Endothelial cell (in vitro differentiated cells): ENCODE results near the gene GSG1L. TPM values are rescaled to one million over a fixed set of nuclear protein-coding genes. Genes with fewer than 3 reads are reported as not detected.
"Not testable (repeated sequence)": the region's sequence is repeated elsewhere in the genome, so short reads cannot be mapped to it uniquely, and the experiment has no call there.

Source experiments
- DNase-seq: peaks from one replicate; pipeline ENCODE4 v3.0.0; 2021; ENCODE audit warnings: low spot score
- H3K27ac Mint-ChIP-seq: one replicate; pipeline ENCODE4 v1.8.0; 2021; ENCODE audit warnings: mixed read lengths, inconsistent platforms; ENCODE audit not compliant: unreplicated experiment
- H3K27me3 Mint-ChIP-seq: one replicate; pipeline ENCODE4 v1.8.0; 2021; ENCODE audit warnings: mild to moderate bottlenecking, moderate library complexity, mixed read lengths, inconsistent platforms; ENCODE audit not compliant: unreplicated experiment
- H3K36me3 Mint-ChIP-seq: one replicate; pipeline ENCODE4 v1.8.0; 2021; ENCODE audit warnings: mild to moderate bottlenecking, low read depth, mixed read lengths, inconsistent platforms; ENCODE audit not compliant: unreplicated experiment
- H3K4me1 Mint-ChIP-seq: one replicate; pipeline ENCODE4 v1.8.0; 2021; ENCODE audit warnings: mild to moderate bottlenecking, mixed read lengths, inconsistent platforms; ENCODE audit not compliant: unreplicated experiment
- H3K4me3 Mint-ChIP-seq: one replicate; pipeline ENCODE4 v1.8.0; 2021; ENCODE audit warnings: mild to moderate bottlenecking, mixed read lengths, inconsistent platforms; ENCODE audit not compliant: unreplicated experiment
- H3K9me3 Mint-ChIP-seq: one replicate; pipeline ENCODE4 v1.8.0; 2021; ENCODE audit warnings: mixed read lengths, inconsistent platforms; ENCODE audit not compliant: unreplicated experiment
- total RNA-seq: library from RNA; stranded (reverse); fragmentation: NEBNext Ultra II Directional; extraction: Animal tissue kit (Norgen Biotek cat#: 25700); gene quantifications from one replicate; pipeline ENCODE4 v1.2.1, GENCODE V29; 2021; ENCODE audit not compliant: unreplicated experiment
- TF ChIP-seq, protein P1 (sequence below): fragments of 200-600 bp; sonication (generic); IDR thresholded peaks from one replicate; pipeline ENCODE4 v1.5.0; 2021; ENCODE audit warnings: antibody characterized with exemption; ENCODE audit not compliant: unreplicated experiment

GSG1L gene
- total RNA-seq, 1 donor from 2014 or later = 0.38 TPM

DNA sequence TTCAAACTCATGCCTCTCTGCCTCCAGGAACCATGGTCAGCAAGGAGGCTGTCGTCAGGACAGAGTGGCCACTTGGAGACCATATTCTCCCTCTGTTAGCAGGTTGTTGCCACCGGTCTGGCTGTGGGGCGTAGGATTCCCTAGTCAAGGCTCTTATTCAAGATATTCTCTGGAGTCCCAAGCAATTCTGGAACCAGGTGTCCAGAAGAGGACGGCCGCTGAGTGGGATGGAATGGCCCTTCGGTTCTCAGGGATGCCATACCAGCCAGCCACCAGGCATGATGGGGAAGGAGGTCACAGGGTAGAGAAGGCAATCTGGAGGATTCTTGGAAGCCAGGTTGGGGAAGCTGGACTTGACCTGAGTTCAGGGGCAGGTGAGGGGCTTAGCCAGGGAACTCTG, 173.5 kb downstream of the GSG1L start:
- no peak for DNase-seq
- Mint-ChIP-seq H3K36me3 (no peaks in the 10 kb centered on the region), H3K4me1 (no peaks in the 10 kb centered on the region), H3K27me3 (peaks cover 2% of the 10 kb centered on the region), H3K4me3 (no peak overlapping the region), H3K27ac (no peak overlapping the region), H3K9me3 (no peaks in the 10 kb centered on the region)
- TF ChIP-seq, protein P1, sequence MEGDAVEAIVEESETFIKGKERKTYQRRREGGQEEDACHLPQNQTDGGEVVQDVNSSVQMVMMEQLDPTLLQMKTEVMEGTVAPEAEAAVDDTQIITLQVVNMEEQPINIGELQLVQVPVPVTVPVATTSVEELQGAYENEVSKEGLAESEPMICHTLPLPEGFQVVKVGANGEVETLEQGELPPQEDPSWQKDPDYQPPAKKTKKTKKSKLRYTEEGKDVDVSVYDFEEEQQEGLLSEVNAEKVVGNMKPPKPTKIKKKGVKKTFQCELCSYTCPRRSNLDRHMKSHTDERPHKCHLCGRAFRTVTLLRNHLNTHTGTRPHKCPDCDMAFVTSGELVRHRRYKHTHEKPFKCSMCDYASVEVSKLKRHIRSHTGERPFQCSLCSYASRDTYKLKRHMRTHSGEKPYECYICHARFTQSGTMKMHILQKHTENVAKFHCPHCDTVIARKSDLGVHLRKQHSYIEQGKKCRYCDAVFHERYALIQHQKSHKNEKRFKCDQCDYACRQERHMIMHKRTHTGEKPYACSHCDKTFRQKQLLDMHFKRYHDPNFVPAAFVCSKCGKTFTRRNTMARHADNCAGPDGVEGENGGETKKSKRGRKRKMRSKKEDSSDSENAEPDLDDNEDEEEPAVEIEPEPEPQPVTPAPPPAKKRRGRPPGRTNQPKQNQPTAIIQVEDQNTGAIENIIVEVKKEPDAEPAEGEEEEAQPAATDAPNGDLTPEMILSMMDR = no peak

DNA sequence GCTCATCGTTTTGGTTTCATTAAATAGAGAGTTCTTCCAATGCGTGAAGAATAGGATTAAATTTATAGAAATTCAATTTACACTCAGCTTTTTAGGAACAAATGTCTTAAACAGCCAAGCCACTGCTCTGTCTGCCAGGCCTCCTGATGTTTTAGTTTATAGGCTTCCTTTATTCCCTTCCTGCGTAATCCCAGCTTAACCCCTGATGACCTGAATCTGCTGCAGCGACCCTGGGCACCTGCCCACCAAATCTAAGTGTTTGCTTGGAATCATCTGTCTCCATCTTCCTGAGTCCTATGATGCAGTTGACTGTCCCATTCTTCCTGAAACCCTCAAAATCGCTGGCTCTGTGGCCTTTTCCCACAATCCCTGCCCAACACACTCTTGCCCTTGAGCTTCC, 179.9 kb downstream of the GSG1L start:
- H3K4me1 Mint-ChIP-seq = no peaks in the 10 kb centered on the region
- no peaks in the 10 kb centered on the region for H3K9me3 Mint-ChIP-seq
- TF ChIP-seq, protein P1 = no peak
- H3K36me3 Mint-ChIP-seq = no peaks in the 10 kb centered on the region
- H3K27me3 Mint-ChIP-seq = peaks cover 1% of the 10 kb centered on the region
- H3K27ac Mint-ChIP-seq = no peak overlapping the region
- H3K4me3 Mint-ChIP-seq = no peak overlapping the region
- DNase-seq = no peak

DNA sequence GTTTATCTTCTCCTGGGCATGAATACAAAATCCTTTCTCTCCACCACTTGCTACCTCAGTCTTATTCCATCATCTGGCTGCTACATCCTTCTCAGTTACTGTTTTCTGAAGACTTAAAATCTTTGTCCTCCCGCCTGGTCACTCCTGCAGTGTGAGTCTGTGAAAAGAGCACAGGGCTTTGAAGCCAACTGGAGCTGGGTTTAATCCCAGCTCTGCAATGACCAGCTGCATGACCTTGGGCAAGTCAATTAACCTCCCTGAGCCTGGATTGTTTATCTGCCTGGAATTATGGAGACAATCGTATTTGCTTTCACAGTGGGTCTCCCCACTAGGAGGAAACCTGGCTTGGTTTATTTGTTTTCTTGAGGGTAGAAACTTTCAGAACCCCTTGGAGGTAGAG, 183.2 kb downstream of the GSG1L start:
- Mint-ChIP-seq H3K36me3 (peaks cover 1% of the 10 kb centered on the region), H3K9me3 (peaks cover 9% of the 10 kb centered on the region), H3K4me1 (no peaks in the 10 kb centered on the region), H3K27ac (no peak overlapping the region), H3K27me3 (peaks cover 1% of the 10 kb centered on the region), H3K4me3 (no peak overlapping the region)
- TF ChIP-seq, protein P1 = no peak
- no peak for DNase-seq

DNA sequence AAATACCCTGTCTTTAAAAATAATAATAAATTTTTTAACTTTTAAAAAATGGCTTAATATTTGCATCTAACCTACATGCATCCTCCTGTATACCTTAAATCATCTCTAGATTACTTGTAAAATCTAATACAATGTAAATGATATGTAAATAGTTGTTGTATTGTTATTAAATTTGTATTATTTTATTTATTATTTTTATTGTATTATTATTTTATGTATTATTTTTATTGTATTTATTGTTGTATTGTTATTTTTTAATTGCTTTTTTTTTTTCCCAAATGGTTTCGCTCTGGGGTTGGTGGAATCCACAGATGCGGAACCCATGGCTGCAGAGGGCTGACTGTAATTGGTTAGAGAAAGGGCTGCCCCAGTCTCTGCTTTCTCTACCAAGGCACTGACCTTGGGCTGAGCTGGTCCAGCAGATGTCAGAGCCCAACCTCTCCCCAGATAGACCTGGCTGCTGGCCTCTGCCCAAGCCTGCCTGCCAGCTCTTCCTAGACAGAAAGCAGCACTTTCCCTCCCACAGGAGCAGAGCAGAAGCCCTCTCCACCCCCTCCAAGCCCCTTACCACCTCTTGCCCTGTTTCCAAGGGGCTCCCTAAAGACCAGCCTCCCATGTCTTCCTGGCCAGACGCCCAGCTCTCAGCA, 183.8 kb downstream of the GSG1L start:
- Mint-ChIP-seq H3K4me1 (no peaks in the 10 kb centered on the region), H3K4me3 (no peak overlapping the region), H3K27ac (no peak overlapping the region), H3K9me3 (peaks cover 13% of the 10 kb centered on the region), H3K27me3 (peaks cover 1% of the 10 kb centered on the region), H3K36me3 (peaks cover 7% of the 10 kb centered on the region)
- no peak for DNase-seq
- TF ChIP-seq, protein P1 = no peak

DNA sequence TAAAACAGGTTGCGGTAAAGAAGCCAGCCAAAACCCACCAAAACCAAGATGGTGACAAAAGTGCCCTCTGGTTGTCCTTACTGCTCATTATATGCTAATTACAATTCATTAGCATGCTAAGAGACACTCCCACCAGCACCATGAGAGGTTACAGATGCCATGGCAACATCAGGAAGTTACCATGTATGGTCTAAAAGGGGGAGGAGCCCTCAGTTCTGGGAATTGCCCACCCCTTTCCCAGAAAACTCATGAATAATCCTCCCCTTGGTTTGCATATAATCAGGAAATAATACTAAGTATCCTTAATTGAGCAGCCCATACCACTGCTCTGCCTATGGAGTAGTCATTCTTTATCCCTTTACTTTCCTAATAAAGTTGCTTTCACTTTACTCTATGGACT, 190.9 kb downstream of the GSG1L start:
- not testable (repeated sequence) for H3K27me3 Mint-ChIP-seq, DNase-seq, H3K4me3 Mint-ChIP-seq, H3K27ac Mint-ChIP-seq, H3K4me1 Mint-ChIP-seq
- Mint-ChIP-seq H3K36me3 (peaks cover 14% of the 10 kb centered on the region), H3K9me3 (peaks cover 19% of the 10 kb centered on the region)
